ENCODE results near the gene FARS2.

DNA sequence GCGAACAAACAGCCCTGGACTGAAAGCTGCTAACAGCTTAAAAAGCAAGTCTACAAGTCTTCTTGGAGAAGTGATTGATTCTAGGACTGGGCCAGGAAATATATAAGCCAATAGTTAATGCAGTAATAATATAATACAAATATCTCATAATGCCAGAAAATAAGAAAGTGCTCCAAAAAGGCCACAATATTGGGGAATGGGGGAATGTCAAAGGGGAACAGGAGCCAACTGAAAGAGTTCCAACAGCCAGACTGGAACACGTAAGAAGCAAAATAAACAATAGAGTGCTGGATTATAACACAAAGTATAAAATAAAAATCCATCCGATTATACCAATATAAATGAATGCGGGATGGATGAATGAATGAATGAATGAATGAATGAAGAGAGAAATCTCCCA is 449.6 kb downstream of the FARS2 start:
- TF ChIP-seq POLR2AphosphoS5 (IDR thresholded peaks at IDR 0.05; ENCODE audit: low read depth, low read length) (no peak), POLR2A (IDR thresholded peaks at IDR 0.05; ENCODE audit: low read depth, low read length) (no peak)
